OCI-LY1 (cell line): ENCODE data around the gene NXPH4.

ENCODE experiments used
- CTCF ChIP-seq: fragments of 200-600 bp; sonication (generic), shearing (Covaris generic); IDR thresholded peaks from 2 replicates; pipeline ENCODE4 v1.5.1; 2017; ENCODE audit warnings: mild to moderate bottlenecking, antibody characterized with exemption, low read length, moderate library complexity, mixed read lengths
- EZH2 ChIP-seq: fragments of 200-600 bp; sonication (generic), shearing (Covaris generic); IDR thresholded peaks from 2 replicates; pipeline ENCODE4 v1.8.0; 2017; ENCODE audit warnings: borderline replicate concordance, mixed run types, mild to moderate bottlenecking, antibody characterized with exemption, low read length, moderate library complexity, mixed read lengths

- TF ChIP-seq EZH2 (no peak), CTCF (no peak)
Measured at GRCh38 chr12:57218030-57218853, 1.6 kb downstream of the NXPH4 start.
